Melanocyte of skin (primary cell): ENCODE measurements around the gene PLEKHH2. TPM values are rescaled to one million over a fixed set of nuclear protein-coding genes. Genes with fewer than 3 reads are reported as not detected.

Experiments used
- small RNA-seq, 2 donors: library from RNA; depleted of rRNA; stranded (forward); fragments of <200 nt; gene quantifications; one replicate each; pipeline ENCODE3, GENCODE V24; 2012
- total RNA-seq, 2 donors: library from RNA; depleted of rRNA; stranded (reverse); fragments of >200 nt; gene quantifications; 2 replicates each; pipeline ENCODE4 v1.2.3, GENCODE V29; 2012

Gene PLEKHH2
- total RNA-seq: 1 to 10 TPM; 5.3 to 6.2 TPM

DNA sequence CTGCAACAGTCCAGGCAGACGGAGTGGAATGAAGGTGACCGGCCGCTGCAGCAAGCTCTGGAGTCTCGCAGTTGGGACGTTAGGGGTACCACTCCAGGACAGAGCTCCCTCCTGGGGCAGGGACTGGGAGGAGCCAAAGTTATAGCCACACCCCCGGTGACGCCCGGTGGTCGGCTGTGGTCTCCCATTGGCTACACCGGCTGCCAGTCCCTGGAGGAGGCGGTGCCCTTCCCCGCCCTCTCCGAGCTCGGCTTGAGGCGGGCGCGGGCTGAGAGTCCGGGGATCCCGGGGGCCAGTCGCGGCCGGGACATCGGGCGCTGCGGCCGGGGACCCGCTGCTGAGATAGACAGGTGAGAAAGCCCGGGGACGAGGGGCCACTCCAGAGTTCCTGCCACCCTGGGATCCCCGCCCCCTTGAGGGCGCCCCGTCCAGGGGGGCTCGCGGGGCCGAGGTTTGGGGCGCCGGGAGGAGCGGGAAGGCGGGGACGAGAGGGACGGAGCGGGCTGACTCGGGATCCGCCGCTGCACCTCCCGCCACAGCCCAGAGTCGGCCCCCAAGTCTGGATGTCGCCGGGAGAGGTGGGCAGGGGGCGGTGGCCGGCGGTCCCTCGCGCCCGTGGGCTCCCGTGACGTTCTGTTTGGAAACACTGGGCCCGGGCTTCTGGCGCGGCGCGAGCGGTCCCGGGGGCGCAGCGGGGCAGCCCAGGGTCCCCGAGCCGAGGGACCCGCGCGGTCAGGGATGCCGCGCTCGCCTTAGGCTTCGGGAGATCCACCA, at the start of gene PLEKHH2:
TSS of gene PLEKHH2 (plus strand) at position 231 of the 774 bp plus-strand sequence. CDS start 7,414 bp downstream, outside the sequence.

DNA sequence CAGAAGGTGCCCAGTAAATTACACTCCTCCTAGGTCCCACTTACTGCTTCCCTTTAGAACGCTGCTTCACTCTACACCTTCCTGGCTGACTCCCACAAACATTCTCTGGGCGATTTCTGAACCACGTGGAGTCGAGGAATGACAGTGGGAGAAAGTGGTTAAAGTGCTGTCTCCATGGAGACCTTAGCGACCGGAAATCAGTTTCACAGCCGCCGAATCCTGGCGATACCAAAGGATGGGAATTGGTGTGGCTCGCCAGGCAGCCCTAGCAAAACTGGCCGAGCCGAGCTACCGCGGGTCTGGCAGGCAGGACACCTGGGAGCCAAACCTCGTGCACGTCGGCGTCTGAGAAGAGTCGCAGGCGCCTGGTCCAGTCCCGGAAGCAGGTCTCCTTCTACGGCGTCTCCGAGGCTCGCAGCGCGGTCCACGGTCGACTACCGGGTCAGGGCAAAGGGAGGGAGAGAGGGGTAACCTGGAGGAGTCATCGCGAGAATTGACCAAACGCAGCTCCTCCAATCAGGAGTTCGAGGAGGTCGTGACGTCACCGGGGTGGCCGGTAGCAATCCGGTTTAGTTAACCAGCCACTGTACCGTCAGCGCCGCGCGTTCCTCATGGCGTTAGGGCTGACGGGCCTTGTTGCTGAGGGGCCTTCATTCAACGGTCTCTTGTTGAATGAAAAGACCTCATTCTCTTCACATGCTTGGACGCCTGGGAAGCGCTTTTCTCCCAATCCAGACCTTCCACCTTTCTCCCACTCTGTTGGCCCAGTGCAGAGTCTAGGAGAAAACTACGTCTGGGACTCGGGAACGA, 41.3 kb upstream of the PLEKHH2 start, which contains the start of gene THADA:
TSS of gene THADA (minus strand) at position 436 of the 810 bp plus-strand sequence. CDS start 3,646 bp downstream, outside the sequence.

DNA sequence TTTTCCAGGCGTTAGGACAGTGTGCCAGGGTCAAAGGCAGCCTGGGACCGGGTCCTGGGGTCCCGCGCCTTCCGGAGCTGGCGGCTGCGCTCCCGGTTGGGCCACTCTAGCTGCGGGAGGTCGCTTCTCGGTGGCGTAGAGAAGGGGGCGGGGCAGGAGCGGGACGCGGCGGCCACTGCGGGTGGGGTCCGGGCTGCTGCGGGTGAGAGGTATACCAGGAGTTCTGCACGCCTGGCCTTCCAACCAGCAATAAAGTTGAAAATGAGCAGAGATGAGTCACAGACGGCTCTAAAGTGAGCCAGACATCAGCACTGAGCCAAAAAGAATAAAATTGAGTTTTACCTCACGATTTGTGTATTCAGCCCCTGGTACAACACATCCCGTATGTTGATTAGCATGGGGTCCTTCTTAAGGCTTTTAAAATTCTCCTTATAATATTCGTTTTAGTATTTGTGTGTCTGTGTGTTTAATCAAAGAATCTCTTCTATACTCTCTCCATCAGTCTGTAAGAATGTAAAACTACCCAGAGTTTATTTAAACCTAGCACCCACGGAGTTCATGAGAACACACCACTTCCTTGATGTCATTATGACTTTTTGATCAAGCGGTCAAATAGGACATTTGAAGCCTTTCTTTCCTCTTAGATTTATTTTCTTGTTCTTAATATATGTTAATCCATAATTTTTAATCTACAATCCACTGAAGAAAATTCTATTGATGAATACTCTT, 39.4 kb downstream of the PLEKHH2 start, which contains the start of gene C1GALT1C1L:
TSS of gene C1GALT1C1L (minus strand) at position 108 of the 729 bp plus-strand sequence. CDS start at position 1, 107 bp downstream.

GRCh38 chr2:43773876-43774613, 137.0 kb downstream of the PLEKHH2 start, which contains the start of gene DYNC2LI1:
TSS of gene DYNC2LI1 (plus strand) at chr2:43774039. CDS start at chr2:43774139, 100 bp downstream.

Small RNA genes within 50 kb of the gene (small RNA-seq; reads per million reads assigned to genes)
- gene RF00019 (0 reads per million in 2 donors), gene RN7SKP66 (0 reads per million in 2 donors)

Other genes starting within 250 kb of the PLEKHH2 start
- 10 to 100 TPM; 22.0 to 26.6 TPM for gene THADA, start 41.2 kb upstream of the PLEKHH2 start, total RNA-seq
- 1 to 10 TPM in 1 of 2 donors, under 1 TPM in 1; under 0.01 to 1.4 TPM for gene C1GALT1C1L, start 39.2 kb downstream of the PLEKHH2 start, total RNA-seq
- gene DYNC2LI1, start 136.8 kb downstream of the PLEKHH2 start, total RNA-seq: 10 to 100 TPM; 16.0 to 17.6 TPM
- not detected for gene ABCG5, start 201.6 kb downstream of the PLEKHH2 start, total RNA-seq
- gene ABCG8, start 201.7 kb downstream of the PLEKHH2 start, total RNA-seq: not detected